Keratinocyte (primary cell): ENCODE measurements around the gene MGAT5. TPM values are rescaled to one million over a fixed set of nuclear protein-coding genes. Genes with fewer than 3 reads are reported as not detected.

Experiments used
- DNase-seq: peaks from one replicate; pipeline ENCODE4 v3.0.0-alpha.2; 2011; ENCODE audit warnings: low read depth, missing footprints, low spot score
- FAIRE-seq: peaks from 2 replicates; lab custom pipeline; 2011; peaks lifted over from hg19 to GRCh38; lab: Jason Lieb, UNC
- H2AFZ ChIP-seq: 2 replicates; pipeline ENCODE4 v1.6.0; 2012; ENCODE audit warnings: low read length, control low read depth, inconsistent platforms; ENCODE audit not compliant: control insufficient read depth
- H3K27ac ChIP-seq: 2 replicates; pipeline ENCODE4 v1.5.1; 2011; ENCODE audit warnings: low read length; ENCODE audit not compliant: control insufficient read depth, insufficient read depth
- H3K27me3 ChIP-seq: 3 replicates; pipeline ENCODE4 v1.6.0; 2011; ENCODE audit warnings: low read length; ENCODE audit not compliant: control insufficient read depth, insufficient read depth; ENCODE audit errors: extremely low read depth
- H3K36me3 ChIP-seq, 2 experiments: 2 replicates in 1 of 2; 3 replicates in 1 of 2; pipeline ENCODE4 v1.5.1; 2011; ENCODE audit warnings: low read length in 2 of 2, mild to moderate bottlenecking in 1 of 2; ENCODE audit not compliant: control insufficient read depth in 2 of 2, insufficient read depth in 2 of 2; ENCODE audit errors: extremely low read depth in 1 of 2
- H3K4me1 ChIP-seq: 3 replicates; pipeline ENCODE4 v1.5.1; 2011; ENCODE audit warnings: low read length; ENCODE audit not compliant: control insufficient read depth, insufficient read depth; ENCODE audit errors: extremely low read depth
- H3K4me2 ChIP-seq: 3 replicates; pipeline ENCODE4 v1.6.0; 2011; ENCODE audit warnings: low read depth, low read length; ENCODE audit not compliant: control insufficient read depth, insufficient read depth; ENCODE audit errors: extremely low read depth
- H3K4me3 ChIP-seq, 3 experiments: fragments of 200-600 bp in 1 of 3; sonication (generic) in 1 of 3; 2 replicates in 2 of 3; 3 replicates in 1 of 3; pipeline ENCODE4 v1.5.1; 2011 to 2016; ENCODE audit warnings: low read length in 3 of 3, mild to moderate bottlenecking in 3 of 3, control low read depth in 2 of 3, inconsistent platforms in 1 of 3, low read depth in 1 of 3, mixed read lengths in 1 of 3, mixed run types in 1 of 3, moderate library complexity in 1 of 3; ENCODE audit not compliant: control insufficient read depth in 2 of 3, insufficient read depth in 2 of 3; ENCODE audit errors: extremely low read depth in 1 of 3
- H3K79me2 ChIP-seq: 2 replicates; pipeline ENCODE4 v1.6.0; 2012; ENCODE audit warnings: low read length; ENCODE audit not compliant: control insufficient read depth, insufficient read depth
- H3K9ac ChIP-seq: 3 replicates; pipeline ENCODE4 v1.6.0; 2011; ENCODE audit warnings: low read length; ENCODE audit not compliant: control insufficient read depth, insufficient read depth; ENCODE audit errors: extremely low read depth
- H3K9me1 ChIP-seq: 3 replicates; pipeline ENCODE4 v1.6.0; 2011; ENCODE audit warnings: low read length; ENCODE audit not compliant: control insufficient read depth, insufficient read depth; ENCODE audit errors: extremely low read depth
- H3K9me3 ChIP-seq: 2 replicates; pipeline ENCODE4 v1.5.1; 2012; ENCODE audit warnings: low read depth, low read length; ENCODE audit not compliant: control insufficient read depth
- H4K20me1 ChIP-seq: 3 replicates; pipeline ENCODE4 v1.6.0; 2011; ENCODE audit warnings: low read length; ENCODE audit not compliant: control insufficient read depth, insufficient read depth; ENCODE audit errors: extremely low read depth
- EZH2 ChIP-seq: IDR thresholded peaks from one replicate; pipeline ENCODE4 v1.6.1; 2012; ENCODE audit warnings: inconsistent platforms, mild to moderate bottlenecking, low read length, moderate library complexity
- dilution Hi-C: fragments of 300-500 bp; cut with MboI; formaldehyde crosslinking; loops from one replicate; pipeline ENCODE4 v1.7.0; 2020; ENCODE audit warnings: low sequenced_read_pairs; ENCODE audit not compliant: extremely low pct_ligation_motif_present
- polyA plus RNA-seq, 5 experiments: library from polyadenylated mRNA; depleted of rRNA in 3 of 5; stranded (reverse) in 3 of 5; stranded (forward) in 1 of 5; unstranded in 1 of 5; fragments of >200 nt; gene quantifications; 1 replicate in 1 of 5; 2 replicates in 3 of 5; 3 replicates in 1 of 5; pipeline versions ENCODE4 v1.2.1 to v1.2.3, GENCODE V29; 2011 to 2012; ENCODE audit warnings: missing spikeins in 2 of 5, low read depth in 1 of 5, low replicate concordance in 1 of 5
- TF ChIP-seq, protein P1 (sequence below), 3 experiments: IDR thresholded peaks in 1 of 3; conservative IDR thresholded peaks in 1 of 3; optimal IDR thresholded peaks in 1 of 3; 2 replicates in 2 of 3; 3 replicates in 1 of 3; pipeline versions ENCODE3 to v1.5.1; 2011; ENCODE audit warnings: low read length in 3 of 3, mild to moderate bottlenecking in 3 of 3, moderate library complexity in 2 of 3, control low read depth in 1 of 3, inconsistent platforms in 1 of 3; ENCODE audit not compliant: insufficient read depth in 2 of 3; ENCODE audit errors: extremely low read depth in 1 of 3

The MGAT5 gene
- polyA plus RNA-seq, 1 donor (not counting 4 experiments of a cell fraction or from before 2014, with no cell fraction given): 23.0 TPM

DNA sequence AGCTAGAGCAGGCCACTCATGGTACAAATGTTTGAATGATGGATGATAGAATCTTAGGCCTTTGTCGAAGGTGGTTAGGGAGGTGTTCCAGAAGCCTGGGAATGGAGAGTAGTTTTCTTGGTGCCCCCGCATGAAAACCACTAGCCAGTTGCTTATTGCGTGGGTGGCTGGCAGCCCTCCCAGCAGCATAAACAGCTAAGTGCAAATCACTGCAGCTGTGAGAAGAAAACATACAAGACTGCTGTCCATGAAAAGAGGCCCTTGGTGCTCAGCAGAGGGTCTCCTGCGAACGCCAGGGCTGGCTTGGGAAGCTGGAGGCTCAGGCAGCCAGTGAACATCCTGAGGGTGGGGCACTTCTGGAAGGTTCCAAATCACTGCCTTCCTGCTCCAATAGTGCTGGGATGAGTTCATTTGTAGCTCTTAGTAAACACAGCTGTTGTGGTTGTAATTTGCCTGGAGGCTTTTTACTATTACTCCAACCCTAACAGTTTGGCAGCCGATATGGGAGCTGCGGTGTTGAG is 118.8 kb downstream of the MGAT5 start:
- H3K4me3 ChIP-seq: no peak overlapping the region
- H3K4me2 ChIP-seq: peak overlapping the region; percentile 22
- H3K9me3 ChIP-seq: no peaks in the 10 kb centered on the region
- no peaks in the 10 kb centered on the region for H3K79me2 ChIP-seq
- H2AFZ ChIP-seq: no peak overlapping the region
- H3K9ac ChIP-seq: no peak overlapping the region
- H3K4me1 ChIP-seq: peaks cover 36% of the 10 kb centered on the region
- H3K27ac ChIP-seq: no peak overlapping the region
- H4K20me1 ChIP-seq: no peaks in the 10 kb centered on the region
- no peaks in the 10 kb centered on the region for H3K27me3 ChIP-seq
- TF ChIP-seq EZH2: no peak
- TF ChIP-seq, protein P1, sequence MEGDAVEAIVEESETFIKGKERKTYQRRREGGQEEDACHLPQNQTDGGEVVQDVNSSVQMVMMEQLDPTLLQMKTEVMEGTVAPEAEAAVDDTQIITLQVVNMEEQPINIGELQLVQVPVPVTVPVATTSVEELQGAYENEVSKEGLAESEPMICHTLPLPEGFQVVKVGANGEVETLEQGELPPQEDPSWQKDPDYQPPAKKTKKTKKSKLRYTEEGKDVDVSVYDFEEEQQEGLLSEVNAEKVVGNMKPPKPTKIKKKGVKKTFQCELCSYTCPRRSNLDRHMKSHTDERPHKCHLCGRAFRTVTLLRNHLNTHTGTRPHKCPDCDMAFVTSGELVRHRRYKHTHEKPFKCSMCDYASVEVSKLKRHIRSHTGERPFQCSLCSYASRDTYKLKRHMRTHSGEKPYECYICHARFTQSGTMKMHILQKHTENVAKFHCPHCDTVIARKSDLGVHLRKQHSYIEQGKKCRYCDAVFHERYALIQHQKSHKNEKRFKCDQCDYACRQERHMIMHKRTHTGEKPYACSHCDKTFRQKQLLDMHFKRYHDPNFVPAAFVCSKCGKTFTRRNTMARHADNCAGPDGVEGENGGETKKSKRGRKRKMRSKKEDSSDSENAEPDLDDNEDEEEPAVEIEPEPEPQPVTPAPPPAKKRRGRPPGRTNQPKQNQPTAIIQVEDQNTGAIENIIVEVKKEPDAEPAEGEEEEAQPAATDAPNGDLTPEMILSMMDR (optimal IDR thresholded peaks at IDR 0.05 in 1 of 3, IDR thresholded peaks at IDR 0.05 in 1 of 3, conservative IDR thresholded peaks at IDR 0.05 in 1 of 3; ENCODE audit: extremely low read depth in 1 of 3, insufficient read depth in 2 of 3, low read length in 3 of 3): peak in 1 of 3 experiments; percentile 2
- no peak for DNase-seq
- dilution Hi-C loops: no loop called here
- H3K36me3 ChIP-seq: peaks cover 0 to 8% of the 10 kb centered on the region in 2 experiments
- H3K9me1 ChIP-seq: peaks cover 2% of the 10 kb centered on the region
- FAIRE-seq: peak; percentile 87

DNA sequence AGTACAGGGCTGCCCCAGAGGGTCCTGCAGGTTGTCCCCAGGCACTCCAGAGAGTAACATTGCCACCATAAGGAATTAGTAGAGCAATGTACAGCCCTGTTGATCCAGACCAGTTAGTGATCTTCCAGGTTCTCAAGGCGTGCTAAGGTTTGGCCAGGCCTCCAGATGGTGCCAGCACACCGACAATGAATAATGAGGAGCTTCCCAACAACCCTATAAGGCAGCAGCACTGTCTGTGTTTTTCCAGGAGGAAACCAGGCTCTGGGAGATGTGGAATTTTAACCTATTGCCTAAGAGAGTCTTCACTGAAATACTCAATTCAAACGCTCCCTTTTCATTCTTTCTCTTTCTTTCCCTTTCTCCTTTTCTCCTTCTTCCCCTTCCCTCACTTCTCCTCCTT is 122.1 kb downstream of the MGAT5 start:
- Histone ChIP-seq H3K27me3 (no peaks in the 10 kb centered on the region), H3K4me3 (no peak overlapping the region), H3K27ac (no peak overlapping the region), H3K4me2 (no peak overlapping the region), H3K79me2 (no peaks in the 10 kb centered on the region), H3K9me1 (peaks cover 2% of the 10 kb centered on the region), H2AFZ (no peak overlapping the region), H3K9ac (no peak overlapping the region), H4K20me1 (no peaks in the 10 kb centered on the region), H3K9me3 (no peaks in the 10 kb centered on the region), H3K4me1 (peaks cover 43% of the 10 kb centered on the region), H3K36me3 (peaks cover 0 to 7% of the 10 kb centered on the region in 2 experiments)
- TF ChIP-seq EZH2: no peak
- TF ChIP-seq, protein P1 (optimal IDR thresholded peaks at IDR 0.05 in 1 of 3, IDR thresholded peaks at IDR 0.05 in 1 of 3, conservative IDR thresholded peaks at IDR 0.05 in 1 of 3; ENCODE audit: extremely low read depth in 1 of 3, insufficient read depth in 2 of 3, low read length in 3 of 3): peak; percentile 61 to 81 (median 61)
- dilution Hi-C loops: no loop called here
- FAIRE-seq (peak; percentile 53), DNase-seq (no peak)
